Effector memory CD4-positive, alpha-beta T cell (primary cell): ENCODE measurements around the gene KRT38.
A peak's percentile ranks its signal among the peaks of the same experiment; 100 is the strongest.

Experiments
- DNase-seq, 3 donors: peaks; one replicate each; pipeline ENCODE4 v3.0.0-alpha.2; 2020
- H3K27ac ChIP-seq: 2 replicates; pipeline ENCODE4 v1.7.0; 2013; ENCODE audit warnings: mild to moderate bottlenecking, low read length, moderate library complexity; ENCODE audit not compliant: insufficient read depth, poor library complexity, severe bottlenecking
- H3K27me3 ChIP-seq: replicated peaks from 2 replicates; pipeline ENCODE4 v1.7.0; 2013; ENCODE audit warnings: mild to moderate bottlenecking, low read length; ENCODE audit not compliant: insufficient read depth, control insufficient read depth, poor library complexity, severe bottlenecking
- H3K36me3 ChIP-seq: 2 replicates; pipeline ENCODE4 v1.7.0; 2013; ENCODE audit warnings: mild to moderate bottlenecking, low read length, moderate library complexity; ENCODE audit not compliant: control insufficient read depth, insufficient read depth
- H3K4me1 ChIP-seq: 2 replicates; pipeline ENCODE4 v1.7.0; 2013; ENCODE audit warnings: low read length, mild to moderate bottlenecking; ENCODE audit not compliant: control insufficient read depth, insufficient read depth, poor library complexity, severe bottlenecking
- H3K4me3 ChIP-seq: 2 replicates; pipeline ENCODE4 v1.7.0; 2013; ENCODE audit warnings: low read length, low read depth, mild to moderate bottlenecking; ENCODE audit not compliant: insufficient read depth, poor library complexity, severe bottlenecking
- H3K9me3 ChIP-seq: 2 replicates; pipeline ENCODE4 v1.7.0; 2013; ENCODE audit warnings: mild to moderate bottlenecking, low read length, moderate library complexity; ENCODE audit not compliant: control insufficient read depth

KRT38 gene

DNA sequence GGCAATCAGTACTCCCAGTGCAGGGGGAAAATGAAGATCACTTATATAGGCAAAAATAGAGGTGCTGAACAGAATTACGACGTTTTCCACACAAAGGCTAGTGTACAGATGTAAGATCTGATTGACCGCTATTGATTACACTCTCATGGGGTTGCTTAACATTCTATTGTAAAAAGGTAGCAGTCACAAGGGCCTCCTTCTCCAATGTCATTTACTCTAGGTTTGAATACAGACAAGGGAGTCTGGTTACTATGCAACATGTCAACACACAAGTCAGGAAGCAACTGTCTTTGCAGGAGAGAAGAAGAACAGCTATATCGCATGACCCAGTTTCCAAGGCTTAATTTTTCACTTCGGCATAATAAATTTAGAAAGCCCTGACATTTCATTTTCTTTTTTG is 24.3 kb downstream of the KRT38 start:
- DNase-seq, result no peak
- H3K27ac ChIP-seq, result no peak overlapping the region
- no peaks in the 10 kb centered on the region for H3K4me1 ChIP-seq
- H3K9me3 ChIP-seq, result no peaks in the 10 kb centered on the region
- H3K36me3 ChIP-seq, result no peaks in the 10 kb centered on the region
- no peaks in the 10 kb centered on the region for H3K27me3 ChIP-seq
- H3K4me3 ChIP-seq, result no peak overlapping the region

DNA sequence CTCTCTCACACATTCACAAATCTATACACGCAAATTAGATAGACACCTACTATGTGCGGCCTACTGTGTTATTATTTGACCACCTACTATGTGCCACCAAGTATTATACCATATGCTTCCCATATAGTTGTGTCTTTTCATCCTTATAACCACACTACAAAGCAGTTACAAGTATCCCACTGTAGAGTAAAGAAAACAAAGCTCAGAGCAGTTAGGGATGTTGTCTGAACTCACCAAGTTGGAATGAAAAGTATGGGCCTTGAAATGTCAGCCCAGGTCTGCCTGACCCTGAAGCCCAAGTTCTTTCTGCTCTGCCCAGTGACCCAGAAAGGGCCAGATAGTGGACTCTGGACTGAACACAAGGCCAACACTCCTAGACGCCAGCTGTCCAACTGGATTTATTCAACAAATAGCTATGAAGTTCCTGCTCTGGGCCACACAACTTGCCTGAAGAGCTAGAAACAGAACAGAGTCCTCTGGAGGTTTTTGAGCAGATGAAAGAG is 24.9 kb downstream of the KRT38 start:
- Histone ChIP-seq H3K9me3 (no peaks in the 10 kb centered on the region), H3K4me3 (no peak overlapping the region), H3K27me3 (no peaks in the 10 kb centered on the region), H3K4me1 (no peaks in the 10 kb centered on the region), H3K36me3 (no peaks in the 10 kb centered on the region), H3K27ac (no peak overlapping the region)
- DNase-seq, result no peak

DNA sequence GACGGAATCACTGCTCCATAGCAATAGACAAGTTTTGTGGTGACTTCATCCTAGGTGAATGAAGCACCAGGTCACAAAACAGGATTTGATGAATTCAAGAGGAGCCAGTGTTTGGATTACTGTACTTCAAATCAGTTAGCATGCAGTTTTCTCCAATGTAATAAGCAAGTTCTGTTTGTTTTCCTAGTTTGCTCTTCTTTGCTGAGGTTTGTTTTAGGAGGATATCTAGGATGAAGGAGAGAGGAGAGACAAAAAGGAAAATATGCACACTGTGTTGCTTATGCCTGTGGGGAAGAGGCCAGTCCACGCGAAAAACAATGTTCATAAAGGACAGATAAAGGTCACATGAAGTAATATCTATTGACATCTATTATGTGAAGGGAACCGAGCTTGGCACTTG is 25.4 kb downstream of the KRT38 start:
- Histone ChIP-seq H3K9me3 (no peaks in the 10 kb centered on the region), H3K4me3 (no peak overlapping the region), H3K27ac (no peak overlapping the region), H3K27me3 (no peaks in the 10 kb centered on the region), H3K4me1 (no peaks in the 10 kb centered on the region), H3K36me3 (no peaks in the 10 kb centered on the region)
- no peak for DNase-seq

DNA sequence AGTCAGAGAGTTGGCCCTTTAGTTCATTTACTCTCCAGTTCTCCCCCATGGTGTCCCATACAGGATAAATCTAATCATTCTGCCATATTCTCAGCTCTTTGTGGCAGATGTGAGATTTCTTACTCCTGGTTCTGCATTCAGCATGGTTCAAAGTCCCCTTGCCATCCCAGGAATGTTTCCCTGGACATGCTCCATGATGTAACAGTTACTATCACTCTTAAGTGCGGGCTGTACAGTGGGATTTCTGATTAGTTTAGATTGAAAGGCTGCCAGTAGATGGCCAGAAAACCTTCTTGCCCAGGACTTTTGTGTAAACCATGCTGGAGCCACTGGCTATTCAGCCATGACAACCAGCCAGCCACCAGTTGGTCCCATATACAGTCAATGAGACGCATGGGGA is 26.8 kb downstream of the KRT38 start:
- Histone ChIP-seq H3K4me1 (peaks cover 2% of the 10 kb centered on the region), H3K36me3 (no peaks in the 10 kb centered on the region), H3K27ac (no peak overlapping the region), H3K9me3 (no peaks in the 10 kb centered on the region), H3K27me3 (no peaks in the 10 kb centered on the region), H3K4me3 (no peak overlapping the region)
- no peak for DNase-seq

DNA sequence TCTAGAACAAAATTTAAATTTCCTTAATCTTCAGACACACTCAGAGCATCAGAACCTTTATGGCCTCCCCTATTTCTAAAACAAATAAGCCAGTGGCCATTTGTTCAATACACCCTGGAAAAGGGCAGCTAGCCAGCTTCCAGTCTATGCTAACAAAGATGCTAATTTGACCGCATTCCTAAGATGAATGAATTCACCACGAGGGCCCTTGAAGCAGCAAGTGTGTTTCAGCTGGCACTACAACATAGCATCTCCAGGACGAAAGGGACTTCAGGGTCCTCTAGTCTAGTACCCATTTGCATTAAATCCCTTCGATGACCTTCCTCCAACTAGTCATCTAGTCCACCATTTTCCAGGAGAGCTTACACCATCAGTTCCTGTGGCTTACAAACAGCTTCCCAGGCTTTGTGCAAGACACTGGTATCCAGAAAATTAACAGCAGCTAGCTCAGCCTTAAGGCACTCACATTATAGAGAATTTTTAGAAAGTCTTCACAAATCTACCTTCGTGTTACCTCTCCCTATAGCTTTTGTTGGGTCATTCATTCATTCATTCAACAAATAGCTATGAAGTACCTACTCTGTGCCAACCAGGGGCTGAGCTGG is 27.3 kb downstream of the KRT38 start:
- H3K36me3 ChIP-seq, result no peaks in the 10 kb centered on the region
- H3K27me3 ChIP-seq, result no peaks in the 10 kb centered on the region
- H3K27ac ChIP-seq, result no peak overlapping the region
- no peak for DNase-seq
- H3K4me3 ChIP-seq, result no peak overlapping the region
- H3K4me1 ChIP-seq, result peaks cover 4% of the 10 kb centered on the region
- no peaks in the 10 kb centered on the region for H3K9me3 ChIP-seq

DNA sequence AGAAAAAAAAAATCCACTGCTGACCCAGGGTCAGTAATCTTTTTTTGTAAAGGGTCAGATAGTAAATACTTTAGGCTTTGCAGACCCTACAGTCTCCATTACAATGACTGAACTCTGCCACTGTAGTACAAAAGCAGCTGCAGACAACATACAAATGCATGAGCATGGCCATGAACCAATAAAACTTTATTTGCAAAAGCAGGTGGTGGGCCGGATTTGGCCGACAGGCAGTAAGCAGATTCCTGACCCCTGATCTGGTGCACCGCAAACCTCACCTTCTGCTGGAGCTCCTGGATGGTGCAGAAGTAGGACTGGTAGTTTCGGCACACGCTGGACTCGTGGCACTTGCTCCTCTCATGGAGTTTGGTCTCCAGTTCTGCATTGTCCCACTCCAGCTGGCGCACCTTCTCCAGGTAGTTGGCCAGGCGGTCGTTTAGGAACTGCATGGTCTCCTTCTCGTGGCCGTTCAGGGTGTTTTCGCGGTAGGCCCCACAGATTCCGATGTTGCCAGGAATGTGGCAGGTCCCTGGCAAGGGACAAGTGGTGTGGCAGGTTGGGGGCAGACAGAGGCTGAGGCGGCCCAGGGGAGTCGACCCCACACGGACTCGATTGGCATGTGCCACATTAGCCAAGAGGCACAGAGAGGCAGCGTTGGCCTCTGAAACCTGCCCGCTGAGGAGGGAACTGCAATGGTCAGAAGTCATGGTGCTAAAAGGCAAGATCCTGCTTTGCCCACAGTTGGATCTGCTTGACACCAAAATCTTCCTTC is 29.5 kb downstream of the KRT38 start:
- Histone ChIP-seq H3K9me3 (no peaks in the 10 kb centered on the region), H3K4me1 (peaks cover 4% of the 10 kb centered on the region)

DNA sequence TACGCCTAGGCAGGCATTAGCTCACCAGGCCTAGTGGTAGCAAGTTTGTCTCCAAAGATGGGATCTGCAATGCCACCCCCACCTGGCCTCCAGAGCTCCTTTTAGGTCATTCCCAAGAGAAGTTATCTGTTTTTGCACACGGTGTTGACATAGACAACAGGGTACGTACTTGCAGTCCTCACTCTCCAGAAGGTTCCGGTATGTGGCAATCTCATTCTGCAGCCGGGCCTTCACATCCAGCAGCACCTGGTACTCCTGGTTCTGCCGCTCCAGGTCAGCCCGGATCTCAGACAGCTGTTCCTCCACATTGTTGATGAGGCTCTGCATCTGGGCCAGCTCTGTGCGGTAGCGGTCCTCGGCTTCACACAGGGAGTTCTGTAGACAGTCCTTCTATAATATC is 33.6 kb downstream of the KRT38 start:
- H3K36me3 ChIP-seq, result no peaks in the 10 kb centered on the region
- DNase-seq, result no peak
- H3K4me1 ChIP-seq, result peaks cover 26% of the 10 kb centered on the region
- no peaks in the 10 kb centered on the region for H3K27me3 ChIP-seq
- no peak overlapping the region for H3K4me3 ChIP-seq
- no peaks in the 10 kb centered on the region for H3K9me3 ChIP-seq
- no peak overlapping the region for H3K27ac ChIP-seq

More for the DNA sequence above, 29.5 kb downstream of the KRT38 start:
- no peak overlapping the region for H3K4me3 ChIP-seq
- no peak overlapping the region for H3K27ac ChIP-seq
- H3K36me3 ChIP-seq, result no peaks in the 10 kb centered on the region
- no peaks in the 10 kb centered on the region for H3K27me3 ChIP-seq
- no peak for DNase-seq

DNA sequence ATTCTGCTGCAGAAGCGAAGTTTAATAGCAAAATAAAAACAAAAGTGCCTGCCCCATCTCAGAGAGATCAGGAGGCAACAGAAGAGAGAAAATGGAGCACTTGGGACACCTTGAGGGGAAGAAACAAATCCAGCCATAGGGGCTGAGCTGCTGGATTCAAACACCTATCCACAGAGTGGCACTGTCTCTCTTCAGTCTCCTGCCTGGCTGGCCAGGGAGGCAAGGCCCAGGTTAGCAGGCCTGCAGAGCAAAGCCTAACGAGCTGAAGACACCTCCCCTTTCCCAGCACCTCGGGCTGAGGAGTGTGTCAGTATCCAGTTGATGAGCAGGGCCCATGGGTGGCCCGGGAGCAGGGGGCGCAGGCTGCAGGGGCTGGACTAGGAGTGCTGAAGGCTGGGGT is 34.6 kb downstream of the KRT38 start:
- H3K27me3 ChIP-seq, result no peaks in the 10 kb centered on the region
- H3K4me3 ChIP-seq, result no peak overlapping the region
- peaks cover 29% of the 10 kb centered on the region for H3K4me1 ChIP-seq
- H3K9me3 ChIP-seq, result no peaks in the 10 kb centered on the region
- no peaks in the 10 kb centered on the region for H3K36me3 ChIP-seq
- DNase-seq, result no peak
- no peak overlapping the region for H3K27ac ChIP-seq

DNA sequence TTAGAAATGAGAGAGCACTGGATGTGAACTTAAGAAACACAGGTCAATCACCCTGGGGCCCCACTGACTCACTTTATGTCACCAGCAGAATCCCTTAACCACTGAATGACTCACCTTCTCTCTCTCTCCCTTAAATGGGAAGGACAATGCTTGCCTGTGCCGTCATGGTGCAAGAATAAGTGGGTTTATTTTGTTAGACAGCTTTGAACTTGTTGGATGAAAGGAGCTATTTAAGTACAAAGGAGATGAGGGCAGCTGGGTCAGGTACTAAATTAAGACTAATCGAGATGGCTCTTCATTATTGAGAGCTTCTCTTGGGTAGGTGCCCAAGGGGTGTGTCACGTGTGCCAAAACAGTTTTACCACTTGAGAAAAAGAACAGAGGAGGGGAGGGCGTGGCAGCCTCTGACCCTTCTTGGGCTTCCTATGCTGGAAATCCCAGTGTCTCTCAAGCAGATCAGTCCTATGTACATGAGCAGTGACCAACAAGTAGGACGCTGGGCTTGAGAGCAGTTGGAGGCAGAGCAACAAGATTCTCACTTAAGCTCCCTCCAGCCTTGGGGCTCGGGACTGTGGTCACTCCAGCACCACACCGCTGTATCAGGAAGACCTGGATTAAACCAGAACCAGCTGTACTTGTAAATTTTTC is 36.6 kb downstream of the KRT38 start:
- no peak overlapping the region for H3K27ac ChIP-seq
- H3K4me1 ChIP-seq, result peaks cover 28% of the 10 kb centered on the region
- DNase-seq, result peak in 1 of 3 donors; percentile 12
- H3K4me3 ChIP-seq, result no peak overlapping the region
- no peaks in the 10 kb centered on the region for H3K9me3 ChIP-seq
- H3K27me3 ChIP-seq, result no peaks in the 10 kb centered on the region
- H3K36me3 ChIP-seq, result no peaks in the 10 kb centered on the region

DNA sequence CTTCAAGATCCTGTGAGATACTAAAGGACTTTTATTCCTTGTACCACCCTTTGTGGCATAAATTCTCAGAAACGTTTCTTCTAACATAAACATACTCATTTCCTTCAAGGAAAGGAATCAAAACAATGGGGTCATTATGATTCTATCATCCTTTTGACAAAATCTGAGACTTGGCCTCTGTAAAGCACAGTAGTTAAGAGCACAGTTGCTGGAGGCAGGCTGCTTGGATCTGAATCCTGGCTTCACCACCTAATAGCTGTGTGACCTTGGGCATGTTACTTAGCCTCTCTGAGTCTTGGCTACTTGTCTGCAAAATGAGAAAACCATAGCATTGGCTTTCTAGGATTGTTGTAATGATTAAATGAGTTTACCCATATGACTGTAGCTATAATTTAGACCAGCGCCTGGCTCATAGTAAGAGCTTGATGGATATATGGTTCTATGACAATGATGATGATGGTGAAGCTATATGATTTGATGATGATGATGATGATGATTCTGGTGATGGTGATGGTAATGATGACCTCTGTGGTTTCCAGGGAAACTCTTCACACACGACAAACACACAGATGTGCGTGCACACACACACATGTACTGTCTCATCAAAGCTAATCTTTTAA is 37.3 kb downstream of the KRT38 start:
- H3K27me3 ChIP-seq, result no peaks in the 10 kb centered on the region
- no peak overlapping the region for H3K27ac ChIP-seq
- no peak overlapping the region for H3K4me3 ChIP-seq
- no peak for DNase-seq
- H3K4me1 ChIP-seq, result peaks cover 25% of the 10 kb centered on the region
- no peaks in the 10 kb centered on the region for H3K9me3 ChIP-seq
- no peaks in the 10 kb centered on the region for H3K36me3 ChIP-seq
